GM23248 (cell line): ENCODE measurements around the gene FOXL1.

Experiments
- EZH2 ChIP-seq: fragments of 200-600 bp; sonication (generic); IDR thresholded peaks from 2 replicates; pipeline ENCODE4 v1.6.1; 2018; ENCODE audit warnings: antibody characterized with exemption, mild to moderate bottlenecking; ENCODE audit not compliant: insufficient read depth, poor library complexity, severe bottlenecking
- EZH2phosphoT487 ChIP-seq: fragments of 200-600 bp; sonication (generic); IDR thresholded peaks from 2 replicates; pipeline ENCODE4 v1.6.1; 2018; ENCODE audit warnings: antibody characterized with exemption, moderate library complexity, mild to moderate bottlenecking, low read depth; ENCODE audit not compliant: insufficient read depth

DNA sequence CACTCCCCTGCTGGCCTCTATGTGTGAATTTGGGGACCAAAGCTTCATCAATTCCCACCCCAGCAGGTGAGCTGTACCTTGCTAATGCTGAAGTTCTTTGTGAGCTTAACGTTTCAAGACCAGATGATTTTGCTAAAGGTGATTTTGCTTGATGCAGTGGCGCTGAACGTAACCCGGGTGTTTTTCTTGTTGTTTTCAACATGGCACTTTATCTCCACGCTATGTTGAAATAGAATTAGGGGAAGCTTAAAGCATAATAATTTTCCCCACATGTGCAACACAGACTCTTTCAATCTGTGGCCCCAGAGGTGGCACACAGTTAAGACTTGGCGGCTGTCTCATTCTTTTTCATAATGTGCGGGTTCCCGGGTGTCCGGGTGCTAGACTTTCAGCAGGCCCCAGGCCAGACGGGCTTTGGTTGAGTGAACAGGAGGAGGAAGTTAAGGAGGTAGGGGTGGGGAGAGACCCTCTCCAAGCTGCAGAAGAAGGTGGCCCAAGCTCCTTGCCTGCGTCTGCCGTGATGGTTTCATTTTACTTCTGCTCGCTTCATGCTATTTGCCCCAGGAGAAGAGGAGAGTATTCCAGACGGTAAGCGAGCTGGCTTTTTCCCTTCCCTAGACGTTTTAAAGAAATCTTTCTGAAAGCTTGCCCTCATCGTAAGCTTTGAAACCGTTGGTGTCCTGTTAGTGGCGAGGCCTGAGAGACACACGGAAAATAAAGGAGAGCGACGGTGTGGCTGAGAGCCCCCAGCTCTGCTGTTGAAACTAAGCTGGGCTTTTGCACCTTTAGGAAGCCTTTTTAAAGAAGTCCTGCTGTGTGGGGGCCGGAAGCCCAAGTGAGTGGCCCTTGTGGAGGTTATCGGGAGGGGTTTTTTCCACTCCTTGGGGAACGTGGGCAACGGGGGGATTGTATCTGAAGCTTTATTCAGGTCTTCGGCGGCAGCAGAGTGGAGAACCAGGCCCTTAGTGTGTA is 7.5 kb upstream of the FOXL1 start:
- TF ChIP-seq EZH2phosphoT487 (no peak), EZH2 (no peak)
